H1 (cell line): ENCODE results near the gene MYH11. TPM values are rescaled to one million over a fixed set of nuclear protein-coding genes. Genes with fewer than 3 reads are reported as not detected.

Experiments used
- CTCF ChIA-PET: fragments of 300-600 bp; sonication (Branson Sonifier 250); formaldehyde crosslinking; loops from one replicate; lab custom pipeline; 2021; ENCODE audit not compliant: partially characterized antibody; lab: Charles Lee
- POLR2A ChIA-PET: fragments of 300-600 bp; sonication (Branson Sonifier 250); formaldehyde crosslinking; loops from one replicate; lab custom pipeline; 2021; ENCODE audit warnings: inconsistent platforms; ENCODE audit not compliant: partially characterized antibody; lab: Charles Lee
- DNase-seq, 2 experiments: peaks; one replicate each; pipeline versions ENCODE4 v3.0.0 to v3.0.0-alpha.2; 2010 to 2022; ENCODE audit warnings: low spot score in 2 of 2, low read depth in 1 of 2, mixed read lengths in 1 of 2
- FAIRE-seq: peaks from 2 replicates; lab custom pipeline; 2011; peaks lifted over from hg19 to GRCh38; lab: Jason Lieb, UNC
- H2AFZ ChIP-seq: 2 replicates; pipeline ENCODE4 v1.8.1; 2012; ENCODE audit warnings: low read length, inconsistent platforms
- H2AK5ac ChIP-seq: 2 replicates; pipeline ENCODE4 v1.6.1; 2013; ENCODE audit warnings: low read depth, low read length
- H2BK120ac ChIP-seq: replicated peaks from 2 replicates; pipeline ENCODE3; 2013; ENCODE audit warnings: low read depth, low read length, inconsistent platforms
- H2BK12ac ChIP-seq: 2 replicates; pipeline ENCODE4 v1.6.1; 2013; ENCODE audit warnings: low read depth, low read length
- H2BK15ac ChIP-seq: 2 replicates; pipeline ENCODE4 v1.6.1; 2013; ENCODE audit warnings: low read length
- H2BK20ac ChIP-seq: 2 replicates; pipeline ENCODE4 v1.6.1; 2013; ENCODE audit warnings: low read length
- H2BK5ac ChIP-seq: 2 replicates; pipeline ENCODE4 v1.6.1; 2013; ENCODE audit warnings: low read depth, low read length
- H3K14ac ChIP-seq: 2 replicates; pipeline ENCODE4 v1.6.1; 2013; ENCODE audit warnings: inconsistent platforms; ENCODE audit not compliant: insufficient read length
- H3K18ac ChIP-seq: 2 replicates; pipeline ENCODE4 v1.6.1; 2013; ENCODE audit warnings: low read length; ENCODE audit errors: extremely low read depth
- H3K23ac ChIP-seq: 2 replicates; pipeline ENCODE4 v1.6.1; 2013; ENCODE audit warnings: inconsistent platforms; ENCODE audit not compliant: insufficient read length
- H3K23me2 ChIP-seq: 2 replicates; pipeline ENCODE4 v1.6.1; 2013; ENCODE audit warnings: low read depth, low read length
- H3K27ac ChIP-seq: 2 replicates; pipeline ENCODE4 v1.6.1; 2011; ENCODE audit warnings: low read depth, low read length, inconsistent platforms
- H3K27me3 ChIP-seq, 4 experiments: replicated peaks in 1 of 4; 1 replicate in 1 of 4; 2 replicates in 3 of 4; pipeline versions ENCODE4 v1.6.1 to v1.8.1; 2011 to 2013; ENCODE audit warnings: low read length in 3 of 4, mild to moderate bottlenecking in 3 of 4, inconsistent platforms in 2 of 4, mixed read lengths in 2 of 4, moderate library complexity in 1 of 4; ENCODE audit not compliant: control insufficient read depth in 3 of 4, insufficient read depth in 3 of 4; ENCODE audit errors: extremely low read depth in 1 of 4
- H3K36me3 ChIP-seq, 4 experiments: 2 replicates each; pipeline versions ENCODE4 v1.6.1 to v1.8.1; 2011 to 2013; ENCODE audit warnings: mild to moderate bottlenecking in 4 of 4, low read length in 3 of 4, moderate library complexity in 2 of 4, control low read depth in 1 of 4, inconsistent platforms in 1 of 4; ENCODE audit not compliant: insufficient read depth in 4 of 4, control insufficient read depth in 2 of 4
- H3K4ac ChIP-seq: replicated peaks from 2 replicates; pipeline ENCODE3; 2013; ENCODE audit warnings: low read length, low read depth, mixed read lengths, inconsistent platforms; ENCODE audit not compliant: insufficient read length
- H3K4me1 ChIP-seq, 4 experiments: replicated peaks in 1 of 4; 1 replicate in 1 of 4; 2 replicates in 3 of 4; pipeline versions ENCODE4 v1.6.1 to v1.8.1; 2011 to 2013; ENCODE audit warnings: low read length in 3 of 4, inconsistent platforms in 2 of 4, mixed read lengths in 1 of 4; ENCODE audit not compliant: insufficient read depth in 4 of 4, control insufficient read depth in 3 of 4
- H3K4me2 ChIP-seq, 2 experiments: 2 replicates each; pipeline versions ENCODE4 v1.6.1 to v1.8.1; 2011 to 2013; ENCODE audit warnings: low read depth in 2 of 2, low read length in 2 of 2, control low read depth in 1 of 2, inconsistent platforms in 1 of 2, mild to moderate bottlenecking in 1 of 2; ENCODE audit not compliant: insufficient read depth in 1 of 2
- H3K4me3 ChIP-seq, 4 experiments: fragments of 200-600, 300-600 bp in 1 of 4; sonication (generic), shearing (Covaris generic), sonication (Bioruptor Twin) in 1 of 4; 2 replicates each; pipeline versions ENCODE4 v1.5.1 to v1.8.1; 2011 to 2016; ENCODE audit warnings: low read length in 4 of 4, low read depth in 3 of 4, control low read depth in 2 of 4, inconsistent platforms in 2 of 4, mild to moderate bottlenecking in 2 of 4, mixed read lengths in 1 of 4, moderate library complexity in 1 of 4; ENCODE audit not compliant: insufficient read depth in 2 of 4; ENCODE audit errors: extremely low read depth in 1 of 4
- H3K56ac ChIP-seq: replicated peaks from 2 replicates; pipeline ENCODE3; 2013; ENCODE audit warnings: low read depth, mild to moderate bottlenecking, mixed read lengths, low read length, inconsistent platforms; ENCODE audit not compliant: insufficient read length
- H3K79me1 ChIP-seq: 2 replicates; pipeline ENCODE4 v1.6.1; 2013; ENCODE audit warnings: low read depth, low read length, control low read depth
- H3K79me2 ChIP-seq, 2 experiments: 2 replicates each; pipeline versions ENCODE4 v1.6.1 to v1.8.1; 2012 to 2013; ENCODE audit warnings: low read length in 2 of 2, mild to moderate bottlenecking in 2 of 2, inconsistent platforms in 1 of 2; ENCODE audit not compliant: insufficient read depth in 2 of 2, control insufficient read depth in 1 of 2
- H3K9ac ChIP-seq, 4 experiments: replicated peaks in 1 of 4; 1 replicate in 1 of 4; 2 replicates in 3 of 4; pipeline versions ENCODE4 v1.6.1 to v1.8.1; 2011 to 2013; ENCODE audit warnings: low read depth in 3 of 4, low read length in 3 of 4, control low read depth in 2 of 4, mild to moderate bottlenecking in 2 of 4, moderate library complexity in 2 of 4, inconsistent platforms in 1 of 4; ENCODE audit errors: extremely low read depth in 1 of 4
- H3K9me3 ChIP-seq, 2 experiments: 2 replicates each; pipeline versions ENCODE4 v1.6.1 to v1.8.1; 2012 to 2013; ENCODE audit warnings: mild to moderate bottlenecking in 2 of 2, moderate library complexity in 2 of 2, control low read depth in 1 of 2, inconsistent platforms in 1 of 2, low read depth in 1 of 2, low read length in 1 of 2, mixed read lengths in 1 of 2; ENCODE audit not compliant: insufficient read depth in 2 of 2
- H4K20me1 ChIP-seq, 2 experiments: replicated peaks in 1 of 2; 2 replicates each; pipeline versions ENCODE3 to v1.8.1; 2011 to 2013; ENCODE audit warnings: inconsistent platforms in 2 of 2, low read length in 2 of 2, mild to moderate bottlenecking in 1 of 2; ENCODE audit not compliant: insufficient read depth in 2 of 2, control insufficient read depth in 1 of 2
- H4K5ac ChIP-seq: 2 replicates; pipeline ENCODE4 v1.6.1; 2013; ENCODE audit warnings: low read length, low read depth, mixed read lengths, inconsistent platforms; ENCODE audit not compliant: insufficient read length
- H4K8ac ChIP-seq: 2 replicates; pipeline ENCODE4 v1.8.0; 2013; ENCODE audit warnings: mild to moderate bottlenecking, moderate library complexity, low read length, inconsistent platforms; ENCODE audit not compliant: insufficient read depth; ENCODE audit errors: extremely low read depth
- H4K91ac ChIP-seq: replicated peaks from 2 replicates; pipeline ENCODE3; 2013; ENCODE audit warnings: low read length, mixed read lengths, inconsistent platforms; ENCODE audit not compliant: insufficient read length
- CREB1 ChIP-seq: IDR thresholded peaks from 2 replicates; pipeline ENCODE4 v1.6.1; 2012; ENCODE audit warnings: inconsistent platforms
- CTBP2 ChIP-seq: IDR thresholded peaks from 2 replicates; pipeline ENCODE4 v1.7.0; 2011; ENCODE audit warnings: borderline replicate concordance, mild to moderate bottlenecking, moderate library complexity, mixed read lengths, low read length; ENCODE audit not compliant: insufficient read depth, insufficient read length
- GABPA ChIP-seq: IDR thresholded peaks from 2 replicates; pipeline ENCODE4 v1.6.1; 2011; ENCODE audit warnings: mild to moderate bottlenecking, low read length, moderate library complexity, borderline replicate concordance; ENCODE audit not compliant: insufficient read depth
- JUN ChIP-seq: IDR thresholded peaks from 2 replicates; pipeline ENCODE4 v1.6.1; 2011; ENCODE audit warnings: low read depth, mild to moderate bottlenecking, improper control_type of control experiment, low read length
- NANOG ChIP-seq: IDR thresholded peaks from 2 replicates; pipeline ENCODE4 v1.6.1; 2011; ENCODE audit warnings: low read length, low read depth, mild to moderate bottlenecking, inconsistent platforms; ENCODE audit not compliant: insufficient read depth, poor library complexity, severe bottlenecking
- WGBS, 2 experiments: shearing (Covaris generic) in 1 of 2; methylation state at CpG; one replicate each; pipeline versions ENCODE4 v1.1.6 to v1.1.7; 2013 to 2015; ENCODE audit warnings: low lambda C conversion rate in 2 of 2, mixed read lengths in 2 of 2, inconsistent platforms in 1 of 2, low coverage in 1 of 2, missing lambda C conversion rate in 1 of 2; ENCODE audit not compliant: insufficient replicate concordance in 2 of 2, insufficient coverage in 1 of 2, insufficient read length in 1 of 2; ENCODE audit errors: extremely low coverage in 1 of 2, missing lambda C conversion rate in 1 of 2; 5-methylcytosine and 5-hydroxymethylcytosine counted together
- polyA plus RNA-seq, 7 experiments: library from polyadenylated mRNA; depleted of rRNA in 3 of 7; stranded (reverse) in 5 of 7; unstranded in 2 of 7; fragments of >200 nt in 5 of 7; fragments of 200-250 nt in 2 of 7; gene quantifications; 1 replicate in 5 of 7; 2 replicates in 1 of 7; 4 replicates in 1 of 7; pipeline versions ENCODE4 v1.2.1 to v1.2.3, GENCODE V29; 2011 to 2013; ENCODE audit warnings: missing spikeins in 2 of 7, mixed read lengths in 2 of 7
- total RNA-seq: library from RNA; stranded (reverse); fragmentation: NEBNext Ultra II Directional; extraction: Animal tissue kit (Norgen Biotek cat#: 25700); gene quantifications from 2 replicates; pipeline ENCODE4 v1.2.1, GENCODE V29; 2021

MYH11 gene
- total and polyA plus RNA-seq, 2 of the 8 experiments (the other 6 are each of a cell fraction or from before 2014, with no cell fraction given): 0.11 to 0.78 TPM

- DNase-seq (no peak), FAIRE-seq (no peak)
- Histone ChIP-seq H3K14ac (no peak overlapping the region), H4K91ac (no peak overlapping the region), H2BK15ac (no peak overlapping the region), H3K4me3 (no peak overlapping the region), H2BK120ac (no peak overlapping the region), H4K20me1 (no peaks in the 10 kb centered on the region), H3K36me3 (no peaks in the 10 kb centered on the region), H3K27ac (no peak overlapping the region), H3K4me2 (no peak overlapping the region), H3K56ac (no peak overlapping the region), H2BK5ac (no peak overlapping the region), H3K23ac (no peak overlapping the region), H3K4ac (no peak overlapping the region), H2AK5ac (no peak overlapping the region), H3K18ac (no peak overlapping the region), H4K5ac (no peak overlapping the region), H4K8ac (no peak overlapping the region), H3K79me2 (no peaks in the 10 kb centered on the region), H2AFZ (no peak overlapping the region), H3K23me2 (peaks cover 3% of the 10 kb centered on the region; the same call in 1 of the 2 replicates), H3K4me1 (no peaks in the 10 kb centered on the region), H2BK12ac (no peak overlapping the region), H3K9ac (no peak overlapping the region), H3K27me3 (no peaks in the 10 kb centered on the region), H3K79me1 (no peaks in the 10 kb centered on the region), H2BK20ac (no peak overlapping the region), H3K9me3 (no peaks in the 10 kb centered on the region)
- ChIA-PET CTCF (interaction anchor here (0.6 to 1.8 kb wide), 3 partner anchors 10 to 20 kb away, joined by 3 to 6 read pairs (median 5); no protein-coding TSS in a partner anchor), POLR2A (no interaction called here)
- WGBS, 2 experiments: 96% methylated on average over 7 of the region's 7 CpGs; no CpG with 5 or more reads in 1 of the 2 experiments
- TF ChIP-seq CTBP2 (no peak), GABPA (no peak), CREB1 (no peak), JUN (no peak), NANOG (no peak)
Observed at GRCh38 chr16:15894571-15895374, 37.9 kb upstream of the MYH11 start.
